ENCODE measurements around the gene RNF213.

RNF213 gene

GRCh38 chr17:80261159-80261894, 675 bp downstream of the RNF213 start:
- Histone ChIP-seq H3K27me3 (ENCODE audit: insufficient read depth, low read length) (no peaks in the 10 kb centered on the region), H3F3A (ENCODE audit: insufficient read depth, low read length) (0 out of 2 replicates have a peak, but pooled peaks cover 5% of the 10 kb centered on the region), H3K4me1 (ENCODE audit: insufficient read depth, low read length, severe bottlenecking) (peaks cover 47% of the 10 kb centered on the region), H3K9me2 (ENCODE audit: low read depth, low read length) (no peaks in the 10 kb centered on the region), H2AFZ (ENCODE audit: low read length) (no peak overlapping the region), H3K36me3 (ENCODE audit: insufficient read depth, low read length) (no peaks in the 10 kb centered on the region), H3K9me3 (ENCODE audit: low read length) (no peaks in the 10 kb centered on the region), H4K20me1 (ENCODE audit: insufficient read depth, low read length) (no peaks in the 10 kb centered on the region), H3K9ac (ENCODE audit: low read length) (peak overlapping the region; percentile 97), H3K79me2 (ENCODE audit: insufficient read depth, low read length) (no peaks in the 10 kb centered on the region), H3K4me2 (ENCODE audit: low read length) (peak overlapping the region; percentile 97), H3K4me3 (ENCODE audit: low read depth, low read length, poor library complexity, severe bottlenecking) (peak overlapping the region; percentile 83), H3K27ac (ENCODE audit: low read depth, low read length, poor library complexity, severe bottlenecking) (peak overlapping the region; percentile 60)
- TF ChIP-seq CTCF (IDR thresholded peaks at IDR 0.05; ENCODE audit: low read length) (no peak), EZH2 (IDR thresholded peaks at IDR 0.05; ENCODE audit: borderline replicate concordance, low read length) (no peak)

GRCh38 chr17:80261895-80262279, 1.2 kb downstream of the RNF213 start:
- TF ChIP-seq EZH2 (IDR thresholded peaks at IDR 0.05; ENCODE audit: borderline replicate concordance, low read length), result no peak
- TF ChIP-seq CTCF (IDR thresholded peaks at IDR 0.05; ENCODE audit: low read length), result no peak
- H3K27ac ChIP-seq (ENCODE audit: low read depth, low read length, poor library complexity, severe bottlenecking), result peak overlapping the region; percentile 60
- peak overlapping the region; percentile 83 for H3K4me3 ChIP-seq (ENCODE audit: low read depth, low read length, poor library complexity, severe bottlenecking)
- H3K36me3 ChIP-seq (ENCODE audit: insufficient read depth, low read length), result no peaks in the 10 kb centered on the region
- H4K20me1 ChIP-seq (ENCODE audit: insufficient read depth, low read length), result no peaks in the 10 kb centered on the region
- H3K27me3 ChIP-seq (ENCODE audit: insufficient read depth, low read length), result no peaks in the 10 kb centered on the region
- no peak overlapping the region for H2AFZ ChIP-seq (ENCODE audit: low read length)
- H3K79me2 ChIP-seq (ENCODE audit: insufficient read depth, low read length), result no peaks in the 10 kb centered on the region
- peak overlapping the region; percentile 97; the same call in 1 of the 2 replicates for H3K9ac ChIP-seq (ENCODE audit: low read length)
- H3K9me3 ChIP-seq (ENCODE audit: low read length), result no peaks in the 10 kb centered on the region
- 0 out of 2 replicates have a peak, but pooled peaks cover 5% of the 10 kb centered on the region for H3F3A ChIP-seq (ENCODE audit: insufficient read depth, low read length)
- no peaks in the 10 kb centered on the region for H3K9me2 ChIP-seq (ENCODE audit: low read depth, low read length)
- H3K4me1 ChIP-seq (ENCODE audit: insufficient read depth, low read length, severe bottlenecking), result peaks cover 47% of the 10 kb centered on the region
- peak overlapping the region; percentile 97 for H3K4me2 ChIP-seq (ENCODE audit: low read length)

DNA sequence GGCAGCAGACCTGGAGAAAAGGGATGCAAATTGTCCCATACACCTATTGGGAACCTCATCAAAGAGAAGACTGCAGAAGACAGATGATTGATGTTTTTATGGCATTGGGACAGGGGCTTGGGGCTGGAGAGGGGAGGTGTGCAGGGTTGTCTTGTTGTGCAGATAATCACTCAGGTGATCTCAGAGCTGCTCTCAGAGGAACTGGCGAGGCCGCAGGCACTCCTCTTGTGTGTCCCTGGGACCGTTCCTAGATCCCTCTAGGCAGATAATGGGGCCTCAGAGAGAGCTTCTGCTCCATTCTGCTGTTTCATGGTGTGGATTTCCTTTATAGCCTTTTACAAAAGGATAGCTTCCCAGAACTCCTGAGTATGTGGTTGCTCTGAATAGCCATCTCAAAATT, 1.6 kb downstream of the RNF213 start:
- Histone ChIP-seq H3K79me2 (ENCODE audit: insufficient read depth, low read length) (no peaks in the 10 kb centered on the region), H3K4me1 (ENCODE audit: insufficient read depth, low read length, severe bottlenecking) (peaks cover 47% of the 10 kb centered on the region), H3F3A (ENCODE audit: insufficient read depth, low read length) (0 out of 2 replicates have a peak, but pooled peaks cover 5% of the 10 kb centered on the region), H3K9me2 (ENCODE audit: low read depth, low read length) (no peaks in the 10 kb centered on the region), H3K4me2 (ENCODE audit: low read length) (peak overlapping the region; percentile 97; the same call in 1 of the 2 replicates), H3K9me3 (ENCODE audit: low read length) (no peaks in the 10 kb centered on the region), H4K20me1 (ENCODE audit: insufficient read depth, low read length) (no peaks in the 10 kb centered on the region), H3K27ac (ENCODE audit: low read depth, low read length, poor library complexity, severe bottlenecking) (peak overlapping the region; percentile 60), H3K27me3 (ENCODE audit: insufficient read depth, low read length) (no peaks in the 10 kb centered on the region), H3K9ac (ENCODE audit: low read length) (no peak overlapping the region; the same call in 1 of the 2 replicates), H3K36me3 (ENCODE audit: insufficient read depth, low read length) (no peaks in the 10 kb centered on the region), H2AFZ (ENCODE audit: low read length) (no peak overlapping the region), H3K4me3 (ENCODE audit: low read depth, low read length, poor library complexity, severe bottlenecking) (peak overlapping the region; percentile 83)
- TF ChIP-seq CTCF (IDR thresholded peaks at IDR 0.05; ENCODE audit: low read length), result no peak
- TF ChIP-seq EZH2 (IDR thresholded peaks at IDR 0.05; ENCODE audit: borderline replicate concordance, low read length), result no peak
